GM21360 (cell line): Measurements from ENCODE around the gene ST6GALNAC4.

Experiments
- ATAC-seq: cut with Tn5 transposase; IDR thresholded peaks from one replicate; pipeline ENCODE4 v1.9.1; 2021; ENCODE audit warnings: mild to moderate bottlenecking, moderate library complexity; ENCODE audit not compliant: unreplicated experiment

Gene ST6GALNAC4, protein sequence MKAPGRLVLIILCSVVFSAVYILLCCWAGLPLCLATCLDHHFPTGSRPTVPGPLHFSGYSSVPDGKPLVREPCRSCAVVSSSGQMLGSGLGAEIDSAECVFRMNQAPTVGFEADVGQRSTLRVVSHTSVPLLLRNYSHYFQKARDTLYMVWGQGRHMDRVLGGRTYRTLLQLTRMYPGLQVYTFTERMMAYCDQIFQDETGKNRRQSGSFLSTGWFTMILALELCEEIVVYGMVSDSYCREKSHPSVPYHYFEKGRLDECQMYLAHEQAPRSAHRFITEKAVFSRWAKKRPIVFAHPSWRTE

DNA sequence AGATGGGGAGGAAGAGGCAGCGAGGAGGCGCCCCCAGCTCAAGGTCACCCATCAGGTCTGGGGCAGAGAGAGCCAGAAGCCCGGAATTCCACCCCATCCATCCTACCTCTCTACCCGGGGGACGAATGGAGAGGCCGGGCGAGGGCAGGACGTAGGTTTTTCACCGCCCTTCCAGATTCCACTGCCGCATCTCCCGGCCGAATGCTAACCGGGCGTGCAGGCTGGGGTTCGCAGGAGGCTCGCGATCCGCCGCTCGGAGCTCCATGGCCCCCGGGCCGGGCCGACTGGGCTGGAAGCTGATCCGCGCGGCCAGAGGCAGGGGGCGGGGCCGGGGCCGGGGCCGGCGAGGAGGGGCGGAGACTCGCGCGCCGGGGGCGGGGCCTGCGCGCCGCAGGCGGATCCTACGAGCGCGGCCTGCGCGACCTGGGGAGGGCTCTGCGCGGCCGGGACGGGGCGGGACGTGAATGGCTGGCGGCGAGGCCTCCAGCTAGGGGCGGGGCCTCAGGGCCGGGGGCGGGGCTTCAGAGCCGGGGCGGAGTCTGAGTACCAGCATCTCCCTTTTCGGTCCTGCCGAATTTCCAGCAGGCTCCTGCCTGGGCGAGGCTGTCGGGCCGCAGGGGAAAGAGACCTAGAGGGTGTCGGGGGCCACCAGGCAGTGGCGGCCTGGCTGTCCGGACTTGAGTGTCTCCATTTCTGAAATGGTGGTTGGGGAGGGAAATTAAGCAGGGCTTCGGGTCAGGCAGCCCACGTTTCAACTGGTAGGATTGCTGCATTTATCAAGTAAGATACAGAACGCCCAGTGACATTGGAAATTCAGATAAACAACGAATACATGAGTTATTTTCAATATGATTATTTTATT, at the start of gene ST6GALNAC4:
ST6GALNAC4 (minus strand) TSS at position 322 of the 862 bp plus-strand sequence. CDS start 622 bp downstream, outside the sequence.
- ATAC-seq = peak; percentile 74

DNA sequence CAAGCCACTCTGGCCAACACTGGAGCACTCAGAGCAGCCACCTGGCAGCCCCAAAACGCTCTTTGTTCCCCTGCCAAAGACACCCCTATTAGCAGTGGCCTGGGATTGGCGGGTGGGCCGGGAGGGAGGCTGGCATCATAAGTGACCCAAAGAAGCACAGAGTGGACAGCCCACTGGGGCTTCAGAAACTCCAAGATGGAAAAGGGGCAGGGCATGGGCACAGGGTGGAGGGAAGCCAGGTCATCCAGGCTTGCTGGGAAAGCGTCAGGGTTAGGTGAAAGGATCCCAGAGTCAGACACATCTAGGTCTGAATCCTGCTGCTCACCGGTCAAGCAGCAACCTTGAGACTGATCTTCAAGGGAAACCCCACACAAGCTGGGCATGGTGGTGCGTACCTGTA, 49.1 kb upstream of the ST6GALNAC4 start:
- ATAC-seq = no peak

DNA sequence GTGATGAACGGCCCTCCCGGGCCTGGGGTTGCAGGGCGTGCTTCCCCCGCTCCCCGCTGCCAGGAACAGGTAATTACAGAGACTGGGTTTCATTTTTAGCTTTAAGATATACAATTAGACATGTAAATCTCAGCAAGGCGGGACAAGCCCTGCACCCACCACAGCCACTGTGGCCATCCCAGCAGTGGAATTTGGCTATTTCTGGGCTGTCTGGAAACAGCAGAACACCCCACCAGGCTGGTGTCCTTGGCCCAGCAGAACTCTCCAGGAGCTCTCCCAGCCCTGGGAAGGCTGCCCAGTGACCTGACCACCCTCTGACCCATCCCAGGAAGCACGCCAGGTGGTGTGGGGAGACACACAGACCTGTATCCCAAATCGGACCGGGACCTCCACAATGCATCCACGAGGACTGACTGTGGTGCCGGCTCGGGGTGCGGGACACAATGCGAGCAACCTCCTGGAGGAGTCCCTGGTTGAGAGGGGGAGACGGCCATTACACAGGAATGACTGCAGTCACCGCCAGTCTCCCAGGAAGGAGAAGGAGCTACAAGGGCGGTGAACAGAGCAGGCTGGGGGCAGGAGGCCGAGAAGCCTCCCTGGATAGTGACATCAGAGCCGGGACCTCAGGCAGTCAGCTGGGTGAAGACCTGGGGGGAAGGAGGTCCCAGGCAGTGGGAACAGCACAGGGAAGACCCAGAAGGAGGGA, 46.7 kb upstream of the ST6GALNAC4 start:
- ATAC-seq = no peak

DNA sequence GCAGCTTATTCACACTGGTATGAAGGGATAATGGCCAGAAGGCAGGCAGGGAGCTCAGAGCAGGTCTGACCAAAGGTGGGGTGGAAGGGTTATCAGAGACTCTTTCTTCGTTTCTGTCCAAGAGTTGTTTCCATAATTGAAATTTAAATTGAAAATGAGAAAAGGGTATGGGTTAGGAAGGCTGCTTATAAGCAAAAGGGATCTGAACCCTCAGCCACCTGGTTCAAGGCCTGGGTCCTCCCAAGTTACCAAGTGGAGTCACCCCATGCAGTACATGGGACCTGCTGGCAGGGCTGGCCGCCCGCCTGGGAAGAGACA, 46.2 kb upstream of the ST6GALNAC4 start:
- no peak for ATAC-seq

DNA sequence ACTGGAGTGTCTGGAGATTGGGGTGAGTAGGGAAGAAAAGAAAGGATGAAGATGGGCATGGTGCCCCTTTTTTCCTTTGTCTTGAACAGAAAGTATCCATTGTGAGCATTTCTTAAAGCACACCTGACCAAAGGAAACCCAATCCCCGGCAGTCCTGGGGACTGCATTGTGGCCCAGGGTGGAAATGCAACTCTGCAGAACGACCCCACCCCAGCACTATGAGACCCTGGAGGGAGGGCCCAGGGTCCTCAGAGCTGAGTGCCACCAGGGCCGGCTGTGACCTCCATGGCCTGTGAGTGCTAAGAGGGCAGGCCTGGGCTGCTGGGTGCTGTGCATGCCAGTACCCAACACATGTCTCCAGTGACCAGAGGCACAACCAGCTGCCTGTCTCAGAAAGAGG, 45.4 kb upstream of the ST6GALNAC4 start:
- ATAC-seq = no peak

DNA sequence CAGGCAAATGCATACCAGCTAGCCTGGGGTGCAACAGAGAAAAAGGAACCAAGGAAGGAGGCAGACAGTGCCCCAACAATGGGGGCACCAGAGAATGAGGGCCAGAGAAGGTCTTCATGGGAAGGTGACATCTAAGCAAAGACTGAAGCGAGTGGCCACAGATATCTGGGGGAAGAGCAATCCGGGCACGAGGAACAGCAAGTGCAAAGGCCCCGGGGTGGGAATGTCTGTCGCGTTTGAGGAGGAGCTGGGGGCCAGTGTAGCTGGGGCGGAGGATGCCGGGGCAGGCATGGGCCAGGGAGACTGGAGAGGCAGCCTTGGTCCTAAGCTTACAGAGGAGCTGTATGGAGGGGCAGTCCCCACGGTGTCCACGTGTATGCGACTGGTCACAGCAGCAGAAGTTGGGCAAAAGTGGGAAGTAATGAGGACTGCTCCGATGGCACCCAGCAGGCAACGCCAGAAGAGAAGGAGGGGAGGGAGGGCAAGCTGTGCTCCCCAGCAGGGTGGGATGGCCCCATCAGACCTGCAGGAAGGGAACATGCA, 44.8 kb upstream of the ST6GALNAC4 start:
- ATAC-seq = no peak

DNA sequence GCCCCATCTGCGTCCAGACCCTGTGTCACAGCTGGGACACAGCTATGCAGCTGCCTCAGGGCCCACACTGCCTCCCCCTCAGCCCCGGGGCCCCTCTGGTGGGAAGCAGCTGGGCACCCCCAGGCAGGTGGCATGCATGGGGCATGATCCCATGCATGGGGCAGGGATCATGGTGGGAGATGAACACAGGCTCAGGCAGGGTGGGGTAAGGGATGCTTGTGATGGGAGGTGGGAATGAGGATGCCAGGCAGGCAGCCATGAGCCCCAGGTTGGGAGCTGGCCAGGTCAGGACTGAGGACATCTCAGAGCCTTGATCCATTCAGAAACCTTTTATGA, 44.3 kb upstream of the ST6GALNAC4 start:
- ATAC-seq = no peak

DNA sequence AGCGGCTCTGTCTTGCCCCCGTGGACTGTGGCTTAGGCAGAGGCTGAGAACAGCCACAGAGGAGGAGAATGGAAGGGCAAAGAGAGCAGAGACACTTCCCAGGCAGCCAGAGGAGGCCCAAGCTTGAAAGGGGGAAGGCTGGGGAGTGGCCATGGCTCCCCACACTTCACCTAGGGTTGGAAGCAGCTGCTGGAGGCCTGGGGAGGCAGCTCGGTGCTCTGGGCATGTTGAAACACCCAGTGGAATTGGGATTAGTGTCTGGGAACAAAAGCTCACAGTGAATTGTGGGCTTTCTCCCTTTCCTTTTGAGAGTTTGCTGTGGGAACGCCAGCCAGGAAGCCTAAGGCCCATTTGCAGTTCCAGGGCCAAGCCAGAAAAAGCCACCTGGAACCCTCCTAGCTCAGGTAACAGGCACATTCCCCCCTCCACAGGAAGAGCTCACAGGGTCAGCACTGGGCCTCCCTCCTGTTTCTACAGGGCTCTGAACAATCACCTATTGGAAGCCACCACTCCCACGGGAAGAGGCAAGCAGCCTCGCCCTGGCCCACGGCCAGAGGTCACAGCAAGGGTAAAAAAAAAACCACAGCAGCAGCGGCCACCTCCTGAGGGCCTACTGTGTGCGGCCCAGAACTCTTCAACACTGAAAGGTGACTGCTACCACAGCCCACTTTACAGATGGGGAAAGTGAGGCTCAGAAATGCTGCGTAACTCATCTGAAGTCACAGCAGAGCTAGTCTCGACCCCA, 43.7 kb upstream of the ST6GALNAC4 start:
- ATAC-seq = no peak

DNA sequence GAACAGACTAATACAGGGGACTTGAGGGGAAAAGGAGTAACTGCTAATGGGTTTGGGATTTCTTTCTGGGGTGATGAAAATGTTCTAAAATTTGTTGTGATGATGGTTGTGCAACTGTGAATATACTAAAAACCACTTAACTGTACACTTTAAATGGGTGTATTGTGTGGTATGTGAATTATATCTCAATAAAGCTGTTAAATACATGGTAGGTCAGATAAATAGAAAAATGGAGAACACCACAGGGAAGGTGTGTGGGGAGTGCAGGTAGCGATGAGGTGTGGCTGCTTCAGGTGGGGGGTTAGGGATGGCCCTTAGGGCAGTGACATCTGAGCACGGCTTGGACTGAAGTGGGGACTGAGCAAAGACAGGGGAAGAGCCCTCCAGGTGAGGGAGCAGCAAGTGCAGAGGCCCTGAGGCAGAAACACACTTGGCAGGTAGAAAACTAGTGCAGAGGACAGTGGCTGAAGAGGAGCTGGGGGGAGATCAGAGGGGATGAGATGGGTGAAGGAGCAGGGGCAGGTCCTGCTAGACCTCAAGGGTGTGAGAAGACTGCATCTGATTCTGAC, 43.1 kb upstream of the ST6GALNAC4 start:
- ATAC-seq = no peak

DNA sequence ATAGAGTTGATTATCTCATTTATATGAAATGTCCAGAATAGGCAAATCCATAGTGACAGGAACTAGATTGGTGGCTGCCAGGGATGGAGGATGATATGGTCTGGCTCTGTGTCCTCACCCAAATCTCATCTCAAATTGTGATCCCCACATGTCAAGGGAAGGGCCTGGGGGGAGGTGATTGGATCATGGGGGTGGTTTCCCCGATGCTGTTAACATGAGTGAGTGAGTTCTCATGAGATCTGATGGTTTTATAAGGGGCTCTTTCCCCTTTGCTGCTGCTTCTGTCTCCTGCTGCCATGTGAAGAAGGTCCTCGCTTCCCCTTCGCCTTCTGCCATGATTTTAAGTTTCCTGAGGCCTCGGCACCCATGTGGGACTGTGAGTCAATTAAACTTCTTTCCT, 42.6 kb upstream of the ST6GALNAC4 start:
- ATAC-seq = no peak

DNA sequence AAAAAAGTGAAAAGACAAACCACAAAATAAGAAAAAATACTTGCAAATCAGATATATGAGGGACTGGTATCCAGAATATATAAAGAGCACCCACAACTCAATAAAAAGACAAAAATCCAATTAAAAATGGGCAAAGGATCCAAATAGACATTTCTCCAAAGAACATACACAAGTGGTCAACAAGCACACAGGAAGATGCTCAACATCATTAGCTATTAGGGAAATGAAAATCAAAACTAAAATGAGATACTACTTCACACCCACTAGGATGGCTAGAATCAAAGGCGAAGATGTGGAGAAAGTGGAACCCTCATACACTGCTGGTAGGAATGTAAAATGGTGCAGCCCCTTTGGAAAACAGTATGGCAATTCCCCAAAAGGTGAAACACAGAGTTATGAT, 41.9 kb upstream of the ST6GALNAC4 start:
- no peak for ATAC-seq

DNA sequence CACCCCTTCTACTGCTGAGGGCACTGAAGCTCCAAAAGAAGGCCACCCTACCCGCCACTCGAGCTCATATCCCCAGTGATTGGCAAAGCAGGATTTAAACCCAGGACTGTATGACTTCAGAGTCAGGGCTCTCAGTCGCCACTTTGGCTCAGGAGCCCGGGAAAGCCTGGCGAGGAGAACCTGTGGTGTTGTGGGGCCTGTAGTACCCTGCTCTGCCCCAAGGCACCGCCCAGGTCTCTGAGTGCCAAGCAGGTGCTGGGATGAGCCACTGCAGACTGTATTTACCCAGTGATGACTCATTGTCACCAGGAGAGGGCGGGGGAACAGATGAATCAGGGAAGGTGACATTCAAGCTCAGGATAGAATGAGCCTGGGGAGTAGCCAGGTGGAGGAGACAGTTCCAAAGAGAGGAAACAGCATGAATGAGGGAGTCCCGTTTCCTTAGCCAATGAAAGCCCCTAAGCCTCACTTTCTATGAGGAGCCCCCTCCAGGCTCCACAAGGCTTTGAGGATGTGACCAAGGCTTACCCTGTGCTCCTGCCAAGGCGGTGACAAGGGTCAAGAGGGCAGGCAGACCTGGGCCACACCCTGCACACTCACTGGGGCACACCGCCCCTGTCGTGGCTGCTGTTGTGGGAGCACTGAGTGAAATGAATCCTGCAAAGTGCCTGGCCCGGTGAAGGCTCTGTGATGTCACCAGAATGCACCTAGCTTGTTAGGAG, 38.6 kb upstream of the ST6GALNAC4 start:
- no peak for ATAC-seq

DNA sequence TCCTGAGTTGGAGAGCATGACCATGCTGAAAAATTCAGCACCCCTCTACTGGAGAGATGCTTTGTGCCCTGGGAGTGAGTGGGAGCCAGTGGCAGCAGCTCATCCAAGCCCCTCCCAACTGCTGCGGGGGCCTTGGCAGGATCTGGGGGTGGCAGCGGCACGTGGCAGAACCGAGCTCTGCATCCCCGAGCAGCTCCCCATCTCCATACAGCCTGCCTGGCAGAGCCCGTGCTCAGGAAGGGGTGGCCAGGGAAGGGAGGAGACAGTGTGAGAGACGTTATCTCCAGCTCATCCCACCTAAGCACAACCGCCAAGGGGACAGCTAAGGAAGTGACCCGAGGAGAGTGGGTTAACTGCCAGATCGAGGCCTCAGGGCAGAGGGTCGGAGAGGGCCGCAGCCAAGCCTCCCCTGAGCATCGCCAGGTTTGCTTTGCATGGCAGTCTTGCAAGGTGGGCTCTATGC, 38.0 kb upstream of the ST6GALNAC4 start:
- no peak for ATAC-seq

DNA sequence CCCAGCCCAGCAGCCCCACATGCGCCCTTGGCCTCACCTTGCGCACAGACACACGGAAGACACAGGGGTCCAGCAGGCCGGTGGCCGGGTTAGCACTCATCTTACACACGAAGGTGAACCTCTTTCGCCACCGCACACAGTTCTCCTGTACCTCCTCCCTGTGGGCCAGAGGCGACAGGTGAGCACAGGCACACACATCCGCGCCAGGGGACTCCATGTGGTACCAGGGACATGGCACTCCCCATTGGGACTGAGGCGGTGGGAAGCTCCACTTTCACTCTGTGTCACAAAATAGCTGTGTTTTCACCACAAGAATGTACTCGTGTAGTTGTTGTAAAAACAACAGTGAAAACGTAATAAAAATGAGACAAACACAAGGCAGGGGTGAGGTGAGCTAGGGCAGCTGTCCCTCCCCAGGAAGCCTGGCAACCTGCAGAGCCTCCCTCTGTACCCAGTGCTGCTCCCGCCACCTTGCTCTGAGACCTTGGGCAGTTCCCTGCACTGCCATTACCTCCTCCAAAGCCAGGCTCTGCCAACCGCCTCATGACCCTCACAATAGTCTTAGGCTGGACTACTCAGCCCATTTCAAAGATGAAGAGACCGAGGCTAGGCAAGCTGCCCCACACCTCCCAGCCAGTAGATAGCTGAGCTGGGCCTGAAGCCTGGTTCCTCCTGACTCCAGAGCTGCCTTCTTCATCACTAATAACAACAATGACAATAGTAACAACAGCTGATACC, 37.1 kb upstream of the ST6GALNAC4 start:
- ATAC-seq = no peak

DNA sequence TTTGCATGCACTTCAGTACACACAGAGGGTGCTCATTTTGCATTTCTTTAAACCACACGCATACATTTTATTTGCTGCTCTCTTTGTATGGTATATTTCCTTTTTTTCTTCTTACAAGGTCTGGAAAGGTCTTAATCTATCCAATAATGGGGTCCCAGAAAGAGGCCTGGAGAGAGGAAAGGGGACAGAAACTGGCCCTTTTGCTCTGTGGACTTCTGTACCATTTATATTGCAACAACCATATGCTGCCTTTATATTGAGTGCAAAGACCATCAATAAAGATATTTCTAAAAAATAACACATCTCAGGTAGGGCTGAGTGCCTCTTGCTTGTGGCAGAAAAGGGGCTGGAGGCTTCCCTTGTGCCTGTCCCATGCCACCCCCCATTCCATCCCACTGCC, 36.3 kb upstream of the ST6GALNAC4 start:
- ATAC-seq = no peak

DNA sequence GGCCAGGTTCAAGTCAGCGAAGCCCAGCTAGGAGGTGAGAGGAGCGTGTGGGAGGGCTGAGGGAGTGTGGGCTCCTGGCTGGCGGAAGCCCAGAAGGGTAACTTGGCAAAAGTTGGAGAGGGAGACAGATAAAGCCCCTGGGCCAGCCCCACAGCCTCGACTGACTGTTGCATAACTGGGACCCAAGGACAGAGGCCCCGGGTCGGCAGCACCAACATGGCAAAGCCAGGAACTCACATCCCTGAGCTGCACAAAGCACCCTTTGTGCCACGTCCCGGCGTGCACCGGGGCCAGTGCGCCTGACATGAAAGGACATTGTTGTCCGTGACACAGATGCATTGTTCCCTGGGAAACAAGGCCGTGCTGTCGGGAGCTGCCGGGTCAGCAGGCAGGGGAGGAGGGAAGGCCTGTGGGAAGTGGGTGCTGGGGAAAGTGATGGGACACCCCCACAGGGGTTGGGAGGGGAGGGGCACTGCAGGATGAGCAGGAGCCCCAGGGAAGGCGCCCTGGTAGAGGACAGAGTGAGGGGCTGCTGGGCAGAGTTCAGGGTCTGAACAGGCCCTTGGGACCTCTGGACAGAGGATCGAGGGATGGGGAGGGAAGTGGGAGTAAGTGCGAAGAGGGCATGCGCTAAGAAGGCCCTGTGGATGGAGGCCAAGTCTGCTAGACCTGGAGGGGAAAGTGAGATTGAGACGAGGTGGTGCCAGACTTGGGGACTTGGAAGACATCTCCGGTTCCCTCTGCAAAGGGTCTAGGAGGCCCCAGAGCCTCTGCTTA, 33.9 kb upstream of the ST6GALNAC4 start:
- ATAC-seq = no peak

DNA sequence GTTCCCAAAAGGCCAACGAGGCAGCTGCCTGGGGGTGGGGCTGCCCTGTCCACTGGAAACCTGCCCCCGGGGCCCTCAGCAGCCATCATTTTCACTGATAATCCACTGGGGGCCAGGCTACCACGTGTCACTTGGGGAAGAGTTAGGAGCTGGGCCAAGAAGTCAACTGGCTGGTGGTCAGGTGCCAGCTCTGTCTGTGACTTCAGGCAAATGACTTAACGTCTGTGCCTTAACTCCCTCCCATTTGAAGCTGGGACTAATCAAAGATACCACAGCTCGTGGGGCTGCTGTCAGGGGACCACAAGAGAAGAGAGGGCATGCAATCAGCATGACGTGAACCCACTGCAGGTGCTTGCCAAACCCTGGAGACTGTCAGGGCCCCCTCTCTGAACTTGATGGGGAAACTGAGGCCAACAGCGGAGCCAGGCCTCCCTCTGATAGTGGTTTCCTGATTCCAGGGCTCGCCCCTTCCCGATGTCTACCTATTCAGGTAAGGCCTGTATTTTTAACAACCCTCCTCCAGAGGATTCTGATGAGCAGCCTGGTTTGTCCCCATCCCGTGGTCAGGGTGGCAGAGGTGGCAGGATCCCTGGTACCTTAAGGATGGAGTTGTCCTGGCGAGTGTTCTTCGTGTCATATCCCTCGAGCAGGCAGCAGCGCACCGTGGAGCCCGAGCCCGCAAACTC, 33.1 kb upstream of the ST6GALNAC4 start:
- no peak for ATAC-seq
